Neural cell (in vitro differentiated cells): Measurements from ENCODE around the gene STK24. TPM values are rescaled to one million over a fixed set of nuclear protein-coding genes. Genes with fewer than 3 reads are reported as not detected.

Experiments
- H2AFZ ChIP-seq: fragments of 200-600, 300-800 bp; sonication (generic), shearing (Covaris generic); 2 replicates; pipeline ENCODE4 v1.6.0; 2014; ENCODE audit warnings: low read depth, mild to moderate bottlenecking, antibody characterized with exemption, low read length, moderate library complexity
- H3F3A ChIP-seq: fragments of 200-600 bp; shearing (Covaris generic); 2 replicates; pipeline ENCODE4 v1.6.1; 2016; ENCODE audit warnings: mild to moderate bottlenecking, moderate library complexity, mixed read lengths, antibody characterized with exemption, low read length; ENCODE audit not compliant: insufficient read depth, poor library complexity, severe bottlenecking
- H3K27ac ChIP-seq: fragments of 200-600, 300-800 bp; sonication (generic), shearing (Covaris generic); 2 replicates; pipeline ENCODE4 v1.5.1; 2014; ENCODE audit warnings: mild to moderate bottlenecking, low read length, moderate library complexity
- H3K27me3 ChIP-seq: fragments of 300-800, 200-600 bp; sonication (generic), shearing (Covaris generic); 2 replicates; pipeline ENCODE4 v1.6.0; 2014; ENCODE audit warnings: mild to moderate bottlenecking, low read depth, low read length, moderate library complexity; ENCODE audit not compliant: insufficient read depth
- H3K36me3 ChIP-seq: fragments of 300-800, 200-600 bp; sonication (generic), shearing (Covaris generic); 2 replicates; pipeline ENCODE4 v1.5.1; 2014; ENCODE audit warnings: mild to moderate bottlenecking, antibody characterized with exemption, low read length, moderate library complexity; ENCODE audit not compliant: insufficient read depth
- H3K4me2 ChIP-seq: fragments of 300-800, 200-600 bp; sonication (generic), shearing (Covaris generic); 2 replicates; pipeline ENCODE4 v1.6.0; 2014; ENCODE audit warnings: mild to moderate bottlenecking, low read length
- H3K4me3 ChIP-seq: fragments of 300-800, 200-600 bp; sonication (generic), shearing (Covaris generic); 2 replicates; pipeline ENCODE4 v1.5.1; 2014; ENCODE audit warnings: mild to moderate bottlenecking, low read length, moderate library complexity
- H3K79me2 ChIP-seq: fragments of 200-600 bp; shearing (Covaris generic); replicated peaks from 2 replicates; pipeline ENCODE4 v1.6.0; 2014; ENCODE audit warnings: mild to moderate bottlenecking, low read length, moderate library complexity; ENCODE audit not compliant: insufficient read depth
- H3K9ac ChIP-seq: fragments of 300-800, 200-600 bp; sonication (generic), shearing (Covaris generic); 2 replicates; pipeline ENCODE4 v1.6.1; 2016; ENCODE audit warnings: mild to moderate bottlenecking, low read length, mixed read lengths
- H3K9me2 ChIP-seq: fragments of 200-600 bp; shearing (Covaris generic); 2 replicates; pipeline ENCODE4 v1.6.1; 2016; ENCODE audit warnings: mild to moderate bottlenecking, low read length, mixed read lengths; ENCODE audit not compliant: insufficient read depth
- H3K9me3 ChIP-seq: fragments of 200-600, 300-800 bp; sonication (generic), shearing (Covaris generic); 2 replicates; pipeline ENCODE4 v1.6.1; 2016; ENCODE audit warnings: mild to moderate bottlenecking, mixed run types, low read length, moderate library complexity, mixed read lengths
- H4K20me1 ChIP-seq: fragments of 200-600 bp; shearing (Covaris generic); 2 replicates; pipeline ENCODE4 v1.6.1; 2016; ENCODE audit warnings: mild to moderate bottlenecking, mixed run types; ENCODE audit not compliant: insufficient read depth
- EP300 ChIP-seq: fragments of 450-650 bp; conservative IDR thresholded peaks from 2 replicates; pipeline ENCODE4 v1.6.1; 2014; ENCODE audit warnings: antibody characterized with exemption, mild to moderate bottlenecking, moderate library complexity; ENCODE audit not compliant: poor library complexity, severe bottlenecking
- EZH2 ChIP-seq: fragments of 200-600, 300-800 bp; shearing (Covaris generic), sonication (generic); IDR thresholded peaks from 2 replicates; pipeline ENCODE4 v1.6.1; 2014; ENCODE audit warnings: antibody characterized with exemption, low read length, borderline replicate concordance, mild to moderate bottlenecking; ENCODE audit not compliant: insufficient read depth, poor library complexity, severe bottlenecking
- MXI1 ChIP-seq: fragments of 450-650 bp; conservative IDR thresholded peaks from 2 replicates; pipeline ENCODE4 v1.6.1; 2014; ENCODE audit warnings: antibody characterized with exemption, mild to moderate bottlenecking; ENCODE audit not compliant: poor library complexity, severe bottlenecking
- POLR2AphosphoS5 ChIP-seq: IDR thresholded peaks from 2 replicates; pipeline ENCODE4 v1.6.1; 2012
- RAD21 ChIP-seq: fragments of 450-650 bp; conservative IDR thresholded peaks from 2 replicates; pipeline ENCODE4 v1.6.1; 2014; ENCODE audit warnings: antibody characterized with exemption, mild to moderate bottlenecking, moderate library complexity
- SMC3 ChIP-seq: fragments of 450-650 bp; conservative IDR thresholded peaks from 2 replicates; pipeline ENCODE4 v1.6.1; 2014; ENCODE audit warnings: antibody characterized with exemption, mild to moderate bottlenecking, moderate library complexity; ENCODE audit not compliant: poor library complexity
- TAF1 ChIP-seq: IDR thresholded peaks from 2 replicates; pipeline ENCODE4 v1.6.1; 2012; ENCODE audit warnings: low read depth
- polyA plus RNA-seq: library from polyadenylated mRNA; depleted of rRNA; stranded (reverse); fragments of >200 nt; gene quantifications from 2 replicates; pipeline ENCODE4 v1.2.3, GENCODE V29; 2014
- TF ChIP-seq, protein P1 (sequence below): fragments of 450-650 bp; IDR thresholded peaks from 2 replicates; pipeline ENCODE4 v1.5.1; 2014; ENCODE audit warnings: antibody characterized with exemption, mild to moderate bottlenecking, moderate library complexity; ENCODE audit not compliant: poor library complexity, severe bottlenecking
- TF ChIP-seq, protein P2 (sequence below): IDR thresholded peaks from 2 replicates; pipeline ENCODE4 v1.6.1; 2012; ENCODE audit warnings: borderline replicate concordance

Gene STK24
- polyA plus RNA-seq, 1 donor from 2014 or later, result 66.0 TPM

DNA sequence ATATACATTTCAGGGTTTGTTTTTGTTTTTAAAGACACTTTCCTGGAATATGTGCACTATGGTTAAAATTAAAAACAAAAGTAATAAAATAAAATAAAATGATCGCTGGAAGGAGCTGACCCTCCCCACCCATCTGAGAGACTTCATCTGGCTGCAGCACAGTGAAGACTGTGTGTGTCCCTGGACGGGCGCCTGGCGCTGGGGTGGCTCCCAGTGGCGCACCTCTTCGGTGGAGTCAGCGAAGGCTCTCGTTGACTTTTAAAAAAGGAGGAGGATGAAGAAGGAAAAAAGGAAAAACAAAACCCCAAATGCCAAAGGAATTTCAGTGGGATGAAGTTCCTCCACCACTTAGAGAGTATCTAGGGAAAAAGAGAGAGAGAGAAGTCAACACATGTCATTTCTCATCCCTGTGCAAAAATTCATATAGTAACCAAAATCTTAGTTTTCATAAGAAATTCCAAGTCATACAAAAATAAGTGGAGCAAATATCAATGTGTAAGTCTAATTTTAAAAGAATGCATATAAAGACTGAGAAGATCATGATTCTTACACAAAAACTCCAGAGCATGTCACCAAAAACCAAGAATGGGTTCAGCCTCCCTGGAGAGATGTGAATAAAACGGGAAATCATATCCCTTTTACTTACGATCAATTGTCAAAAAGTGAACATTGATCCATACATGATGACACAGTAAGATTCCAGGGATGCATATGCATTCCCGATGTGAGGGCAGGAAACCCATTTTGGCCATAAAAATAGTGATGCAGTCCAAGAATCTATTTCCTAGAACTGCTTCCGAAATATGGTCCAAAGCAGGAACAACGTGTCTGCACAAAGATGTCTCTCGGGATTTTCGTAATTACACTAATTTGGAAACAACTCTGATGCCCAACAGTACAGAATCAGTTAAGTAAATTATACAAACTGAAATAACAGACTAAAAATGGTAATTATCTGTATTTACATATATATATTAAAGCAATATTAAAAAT, 123.8 kb downstream of the STK24 start:
- no peaks in the 10 kb centered on the region for H3K9me2 ChIP-seq
- no peaks in the 10 kb centered on the region for H3K36me3 ChIP-seq
- no peaks in the 10 kb centered on the region for H3K9me3 ChIP-seq
- TF ChIP-seq MXI1 (no peak), TAF1 (no peak), EP300 (no peak), RAD21 (no peak), POLR2AphosphoS5 (no peak)
- TF ChIP-seq, protein P1, sequence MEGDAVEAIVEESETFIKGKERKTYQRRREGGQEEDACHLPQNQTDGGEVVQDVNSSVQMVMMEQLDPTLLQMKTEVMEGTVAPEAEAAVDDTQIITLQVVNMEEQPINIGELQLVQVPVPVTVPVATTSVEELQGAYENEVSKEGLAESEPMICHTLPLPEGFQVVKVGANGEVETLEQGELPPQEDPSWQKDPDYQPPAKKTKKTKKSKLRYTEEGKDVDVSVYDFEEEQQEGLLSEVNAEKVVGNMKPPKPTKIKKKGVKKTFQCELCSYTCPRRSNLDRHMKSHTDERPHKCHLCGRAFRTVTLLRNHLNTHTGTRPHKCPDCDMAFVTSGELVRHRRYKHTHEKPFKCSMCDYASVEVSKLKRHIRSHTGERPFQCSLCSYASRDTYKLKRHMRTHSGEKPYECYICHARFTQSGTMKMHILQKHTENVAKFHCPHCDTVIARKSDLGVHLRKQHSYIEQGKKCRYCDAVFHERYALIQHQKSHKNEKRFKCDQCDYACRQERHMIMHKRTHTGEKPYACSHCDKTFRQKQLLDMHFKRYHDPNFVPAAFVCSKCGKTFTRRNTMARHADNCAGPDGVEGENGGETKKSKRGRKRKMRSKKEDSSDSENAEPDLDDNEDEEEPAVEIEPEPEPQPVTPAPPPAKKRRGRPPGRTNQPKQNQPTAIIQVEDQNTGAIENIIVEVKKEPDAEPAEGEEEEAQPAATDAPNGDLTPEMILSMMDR, result no peak
- TF ChIP-seq, protein P2, sequence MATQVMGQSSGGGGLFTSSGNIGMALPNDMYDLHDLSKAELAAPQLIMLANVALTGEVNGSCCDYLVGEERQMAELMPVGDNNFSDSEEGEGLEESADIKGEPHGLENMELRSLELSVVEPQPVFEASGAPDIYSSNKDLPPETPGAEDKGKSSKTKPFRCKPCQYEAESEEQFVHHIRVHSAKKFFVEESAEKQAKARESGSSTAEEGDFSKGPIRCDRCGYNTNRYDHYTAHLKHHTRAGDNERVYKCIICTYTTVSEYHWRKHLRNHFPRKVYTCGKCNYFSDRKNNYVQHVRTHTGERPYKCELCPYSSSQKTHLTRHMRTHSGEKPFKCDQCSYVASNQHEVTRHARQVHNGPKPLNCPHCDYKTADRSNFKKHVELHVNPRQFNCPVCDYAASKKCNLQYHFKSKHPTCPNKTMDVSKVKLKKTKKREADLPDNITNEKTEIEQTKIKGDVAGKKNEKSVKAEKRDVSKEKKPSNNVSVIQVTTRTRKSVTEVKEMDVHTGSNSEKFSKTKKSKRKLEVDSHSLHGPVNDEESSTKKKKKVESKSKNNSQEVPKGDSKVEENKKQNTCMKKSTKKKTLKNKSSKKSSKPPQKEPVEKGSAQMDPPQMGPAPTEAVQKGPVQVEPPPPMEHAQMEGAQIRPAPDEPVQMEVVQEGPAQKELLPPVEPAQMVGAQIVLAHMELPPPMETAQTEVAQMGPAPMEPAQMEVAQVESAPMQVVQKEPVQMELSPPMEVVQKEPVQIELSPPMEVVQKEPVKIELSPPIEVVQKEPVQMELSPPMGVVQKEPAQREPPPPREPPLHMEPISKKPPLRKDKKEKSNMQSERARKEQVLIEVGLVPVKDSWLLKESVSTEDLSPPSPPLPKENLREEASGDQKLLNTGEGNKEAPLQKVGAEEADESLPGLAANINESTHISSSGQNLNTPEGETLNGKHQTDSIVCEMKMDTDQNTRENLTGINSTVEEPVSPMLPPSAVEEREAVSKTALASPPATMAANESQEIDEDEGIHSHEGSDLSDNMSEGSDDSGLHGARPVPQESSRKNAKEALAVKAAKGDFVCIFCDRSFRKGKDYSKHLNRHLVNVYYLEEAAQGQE, result no peak
- no peaks in the 10 kb centered on the region for H3K27me3 ChIP-seq
- H3F3A ChIP-seq, result no peaks in the 10 kb centered on the region
- no peak overlapping the region for H3K27ac ChIP-seq
- H3K4me2 ChIP-seq, result no peak overlapping the region
- H3K79me2 ChIP-seq, result peaks cover 2% of the 10 kb centered on the region
- no peak overlapping the region for H2AFZ ChIP-seq
- no peak overlapping the region for H3K4me3 ChIP-seq
- no peaks in the 10 kb centered on the region for H4K20me1 ChIP-seq
- H3K9ac ChIP-seq, result no peak overlapping the region

DNA sequence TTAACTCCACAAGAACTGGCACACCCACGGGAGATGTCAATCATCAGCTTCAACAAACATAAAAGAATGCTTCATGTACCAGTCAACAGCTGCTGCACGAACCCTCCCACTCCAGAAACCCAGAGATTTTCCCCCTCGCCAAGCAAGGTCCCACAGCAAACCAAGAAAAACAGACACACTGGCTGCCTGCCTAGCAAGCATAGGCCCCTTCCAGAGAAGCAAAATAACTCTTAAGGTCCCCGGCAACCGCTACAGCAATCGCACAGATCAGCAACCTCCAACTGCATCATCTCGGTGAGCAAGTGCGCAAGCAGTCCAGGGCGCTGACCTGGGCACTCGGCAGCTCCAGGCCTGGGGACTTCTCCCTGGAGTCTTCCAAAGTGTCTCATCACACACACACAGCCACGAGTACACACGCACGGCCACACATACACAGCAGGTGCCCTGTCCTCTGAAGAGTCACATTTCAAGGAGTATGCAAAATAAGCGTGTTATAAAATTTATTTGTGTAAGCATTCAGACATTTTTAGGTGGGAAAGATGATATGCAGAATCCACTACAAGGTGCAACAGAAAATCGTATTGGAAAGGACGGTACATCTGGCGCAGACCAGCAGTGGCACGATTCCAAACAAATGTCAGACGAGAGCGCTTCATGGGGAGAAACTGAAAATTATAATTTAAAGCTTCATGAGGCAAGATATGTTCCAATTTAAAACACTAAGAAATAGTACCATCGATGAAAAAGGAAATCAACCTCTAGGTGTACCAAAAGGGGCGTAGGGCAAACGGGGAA, 125.0 kb downstream of the STK24 start:
- Histone ChIP-seq H3F3A (no peaks in the 10 kb centered on the region), H3K9ac (no peak overlapping the region), H3K9me3 (no peaks in the 10 kb centered on the region), H3K4me3 (no peak overlapping the region), H3K27me3 (no peaks in the 10 kb centered on the region), H3K9me2 (no peaks in the 10 kb centered on the region), H3K36me3 (no peaks in the 10 kb centered on the region), H3K79me2 (peaks cover 2% of the 10 kb centered on the region), H2AFZ (no peak overlapping the region), H3K4me2 (no peak overlapping the region), H3K27ac (no peak overlapping the region), H4K20me1 (no peaks in the 10 kb centered on the region)
- TF ChIP-seq EP300 (no peak), POLR2AphosphoS5 (no peak), MXI1 (no peak), RAD21 (no peak), TAF1 (no peak), SMC3 (no peak), EZH2 (no peak)
- TF ChIP-seq, protein P2, result no peak
- TF ChIP-seq, protein P1, result no peak
